DND-41 (cell line): Measurements from ENCODE around the gene ATP6AP1.
A peak's percentile ranks its signal among the peaks of the same experiment; 100 is the strongest.
"Not testable (repeated sequence)": the region's sequence is repeated elsewhere in the genome, so short reads cannot be mapped to it uniquely, and the experiment has no call there.

Experiments
- ATAC-seq: fragments of 200-7000 bp; cut with Tn5 transposase; 3 replicates; pipeline ENCODE4 v1.9.1; 2021; ENCODE audit warnings: low read depth; ENCODE audit not compliant: insufficient read depth
- DNase-seq: peaks from one replicate; pipeline ENCODE4 v3.0.0-alpha.2; 2020
- H2AFZ ChIP-seq: 2 replicates; pipeline ENCODE4 v1.6.0; 2012; ENCODE audit warnings: low read depth, low read length
- H3K27ac ChIP-seq: 2 replicates; pipeline ENCODE4 v1.5.1; 2012; ENCODE audit warnings: low read length, inconsistent platforms
- H3K27me3 ChIP-seq: fragments of 200-600 bp; sonication (generic); 2 replicates; pipeline ENCODE4 v1.6.0; 2012; ENCODE audit warnings: low read length, mild to moderate bottlenecking, inconsistent platforms; ENCODE audit not compliant: insufficient read depth, poor library complexity
- H3K36me3 ChIP-seq: 2 replicates; pipeline ENCODE4 v1.5.1; 2012; ENCODE audit warnings: low read length, inconsistent platforms; ENCODE audit not compliant: insufficient read depth
- H3K4me1 ChIP-seq: 2 replicates; pipeline ENCODE4 v1.5.1; 2012; ENCODE audit warnings: mild to moderate bottlenecking, low read length; ENCODE audit not compliant: insufficient read depth
- H3K4me2 ChIP-seq: 2 replicates; pipeline ENCODE4 v1.6.0; 2012; ENCODE audit warnings: mild to moderate bottlenecking, moderate library complexity, low read length, inconsistent platforms; ENCODE audit not compliant: insufficient read depth
- H3K4me3 ChIP-seq, 2 experiments: fragments of 200-600 bp in 1 of 2; shearing (Covaris generic) in 1 of 2; 2 replicates each; pipeline ENCODE4 v1.5.1; 2012 to 2016; ENCODE audit warnings: inconsistent platforms in 2 of 2, low read length in 2 of 2, mild to moderate bottlenecking in 2 of 2, low read depth in 1 of 2, moderate library complexity in 1 of 2
- H3K79me2 ChIP-seq: 2 replicates; pipeline ENCODE4 v1.6.0; 2012; ENCODE audit warnings: low read length, inconsistent platforms; ENCODE audit not compliant: insufficient read depth
- H3K9ac ChIP-seq: 2 replicates; pipeline ENCODE4 v1.6.0; 2012; ENCODE audit warnings: low read depth, mild to moderate bottlenecking, inconsistent platforms, low read length, moderate library complexity
- H3K9me3 ChIP-seq: 2 replicates; pipeline ENCODE4 v1.5.1; 2012; ENCODE audit warnings: low read length, moderate library complexity, mild to moderate bottlenecking, inconsistent platforms; ENCODE audit not compliant: insufficient read depth, severe bottlenecking
- H4K20me1 ChIP-seq: 2 replicates; pipeline ENCODE4 v1.6.0; 2012; ENCODE audit warnings: low read length; ENCODE audit not compliant: insufficient read depth
- CTCF ChIP-seq: IDR thresholded peaks from 2 replicates; pipeline ENCODE4 v1.5.1; 2012; ENCODE audit warnings: borderline replicate concordance, low read length, moderate library complexity, mild to moderate bottlenecking; ENCODE audit not compliant: poor library complexity, severe bottlenecking; ENCODE audit errors: extremely low read depth
- EZH2 ChIP-seq: IDR thresholded peaks from 3 replicates; pipeline ENCODE4 v1.6.1; 2012; ENCODE audit warnings: borderline replicate concordance, low read depth, mild to moderate bottlenecking, moderate library complexity, low read length, inconsistent platforms; ENCODE audit not compliant: severe bottlenecking

The ATP6AP1 gene

GRCh38 chrX:154398668-154399526 is 29.6 kb upstream of the ATP6AP1 start:
- DNase-seq = peak; percentile 84
- H3K9ac ChIP-seq = peak overlapping the region; percentile 98
- H2AFZ ChIP-seq = no peak overlapping the region
- no peak for TF ChIP-seq EZH2
- TF ChIP-seq CTCF = peak; percentile 89
- H3K4me3 ChIP-seq = peak overlapping the region; percentile 72 to 81
- H3K27me3 ChIP-seq = no peaks in the 10 kb centered on the region
- peak; percentile 46 for ATAC-seq
- H3K4me1 ChIP-seq = peaks cover 21% of the 10 kb centered on the region
- H3K27ac ChIP-seq = peak overlapping the region; percentile 98
- H3K36me3 ChIP-seq = peaks cover 29% of the 10 kb centered on the region
- peaks cover 31% of the 10 kb centered on the region for H3K79me2 ChIP-seq
- H3K4me2 ChIP-seq = peak overlapping the region; percentile 78
- H3K9me3 ChIP-seq = no peaks in the 10 kb centered on the region
- peaks cover 21% of the 10 kb centered on the region for H4K20me1 ChIP-seq

DNA sequence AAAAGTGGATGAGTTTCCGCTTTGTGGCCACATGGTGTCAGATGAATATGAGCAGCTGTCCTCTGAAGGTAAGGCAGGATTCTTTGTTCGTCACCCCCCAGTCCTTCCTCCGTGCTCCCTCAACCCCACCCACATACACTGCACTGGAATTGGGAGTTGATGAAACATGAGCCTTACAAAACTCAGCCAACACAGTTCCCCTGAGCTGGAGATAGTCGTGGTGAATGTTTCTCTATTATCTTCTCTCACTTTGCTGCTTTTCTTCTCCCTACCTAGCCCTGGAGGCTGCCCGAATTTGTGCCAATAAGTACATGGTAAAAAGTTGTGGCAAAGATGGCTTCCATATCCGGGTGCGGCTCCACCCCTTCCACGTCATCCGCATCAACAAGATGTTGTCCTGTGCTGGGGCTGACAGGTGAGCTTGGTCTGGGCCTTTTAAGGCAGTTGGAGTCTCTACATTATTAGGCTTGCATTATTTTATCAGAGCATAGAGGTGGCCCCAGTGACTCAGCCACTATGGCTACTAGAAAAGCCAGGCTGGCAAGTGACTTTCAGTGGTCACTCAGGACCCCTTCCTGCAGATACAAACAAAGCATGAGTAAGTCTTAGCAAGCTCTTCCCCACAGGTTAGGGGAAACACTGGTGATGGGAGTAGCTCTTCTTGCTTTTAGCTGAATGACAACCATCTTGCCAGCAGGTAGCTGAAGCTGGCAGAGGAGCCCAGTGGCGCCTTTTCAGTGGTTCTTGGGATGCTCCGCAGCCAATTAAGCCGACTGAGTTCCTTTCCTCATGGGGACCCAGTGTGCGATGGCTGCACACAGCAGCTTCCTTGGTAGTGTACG is 28.7 kb upstream of the ATP6AP1 start:
- Histone ChIP-seq H3K9ac (peak overlapping the region; percentile 98), H3K4me1 (peaks cover 21% of the 10 kb centered on the region), H3K9me3 (no peaks in the 10 kb centered on the region), H3K4me2 (peak overlapping the region; percentile 78), H3K79me2 (peaks cover 31% of the 10 kb centered on the region), H3K27me3 (no peaks in the 10 kb centered on the region), H2AFZ (no peak overlapping the region), H3K4me3 (peak overlapping the region; percentile 72 to 81; a peak in 3 of 4 replicates), H3K36me3 (peaks cover 29% of the 10 kb centered on the region), H3K27ac (peak overlapping the region; percentile 98), H4K20me1 (peaks cover 21% of the 10 kb centered on the region)
- no peak for DNase-seq
- no peak for ATAC-seq
- TF ChIP-seq EZH2 (no peak), CTCF (no peak)

DNA sequence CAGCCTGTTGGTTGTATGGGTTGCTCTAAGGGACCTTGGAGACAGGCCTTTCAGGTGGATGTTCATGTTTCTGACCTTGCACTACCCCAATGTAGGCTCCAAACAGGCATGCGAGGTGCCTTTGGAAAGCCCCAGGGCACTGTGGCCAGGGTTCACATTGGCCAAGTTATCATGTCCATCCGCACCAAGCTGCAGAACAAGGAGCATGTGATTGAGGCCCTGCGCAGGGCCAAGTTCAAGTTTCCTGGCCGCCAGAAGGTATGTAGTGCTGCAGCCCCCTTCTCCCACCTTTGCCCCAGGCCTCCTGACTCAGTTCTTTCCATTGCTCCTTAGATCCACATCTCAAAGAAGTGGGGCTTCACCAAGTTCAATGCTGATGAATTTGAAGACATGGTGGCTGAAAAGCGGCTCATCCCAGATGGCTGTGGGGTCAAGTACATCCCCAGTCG is 28.1 kb upstream of the ATP6AP1 start:
- ATAC-seq, H3K9ac ChIP-seq, H3K27me3 ChIP-seq, H3K27ac ChIP-seq, DNase-seq, H3K9me3 ChIP-seq, H2AFZ ChIP-seq: not testable (repeated sequence)
- Histone ChIP-seq H3K4me2 (peak overlapping the region; percentile 78; the same call in 1 of the 2 replicates), H3K36me3 (peaks cover 29% of the 10 kb centered on the region), H3K4me1 (peaks cover 21% of the 10 kb centered on the region), H3K4me3 (peak overlapping the region in 1 of 2 experiments; percentile 81; a peak in 1 of 4 replicates), H4K20me1 (peaks cover 21% of the 10 kb centered on the region), H3K79me2 (peaks cover 31% of the 10 kb centered on the region)
